Measurements from ENCODE around the gene ARHGEF10L. TPM values are rescaled to one million over a fixed set of nuclear protein-coding genes. Genes with fewer than 3 reads are reported as not detected.
A peak's percentile ranks its signal among the peaks of the same experiment; 100 is the strongest.

ARHGEF10L gene
- polyA plus RNA-seq, 12 donors: 15.6 to 29.2 (median 19.0) TPM; not detected in 1

DNA sequence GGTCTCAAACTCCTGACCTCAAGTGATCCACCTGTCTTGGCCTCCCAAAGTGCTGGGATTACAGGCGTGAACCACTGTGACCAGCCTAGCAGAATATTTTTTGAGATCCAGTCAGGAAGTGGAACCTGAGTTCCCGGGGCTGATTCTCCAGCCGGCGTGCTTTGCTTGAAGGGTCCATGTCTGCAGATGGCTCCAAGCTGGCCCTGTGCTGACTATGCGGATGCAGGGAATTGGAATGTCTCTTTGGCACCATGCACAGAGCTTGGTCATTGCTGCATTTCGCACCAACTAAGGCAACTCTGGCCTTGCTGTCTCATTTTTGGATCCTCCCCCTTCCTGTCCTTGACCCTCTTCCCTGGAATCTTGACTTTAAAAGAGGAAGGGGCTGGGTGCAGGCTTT lies 28.1 kb downstream of the ARHGEF10L start:
- DNase-seq: no peak

- no peak for DNase-seq
Observed at GRCh38 chr1:17568014-17568900, 28.8 kb downstream of the ARHGEF10L start.

DNA sequence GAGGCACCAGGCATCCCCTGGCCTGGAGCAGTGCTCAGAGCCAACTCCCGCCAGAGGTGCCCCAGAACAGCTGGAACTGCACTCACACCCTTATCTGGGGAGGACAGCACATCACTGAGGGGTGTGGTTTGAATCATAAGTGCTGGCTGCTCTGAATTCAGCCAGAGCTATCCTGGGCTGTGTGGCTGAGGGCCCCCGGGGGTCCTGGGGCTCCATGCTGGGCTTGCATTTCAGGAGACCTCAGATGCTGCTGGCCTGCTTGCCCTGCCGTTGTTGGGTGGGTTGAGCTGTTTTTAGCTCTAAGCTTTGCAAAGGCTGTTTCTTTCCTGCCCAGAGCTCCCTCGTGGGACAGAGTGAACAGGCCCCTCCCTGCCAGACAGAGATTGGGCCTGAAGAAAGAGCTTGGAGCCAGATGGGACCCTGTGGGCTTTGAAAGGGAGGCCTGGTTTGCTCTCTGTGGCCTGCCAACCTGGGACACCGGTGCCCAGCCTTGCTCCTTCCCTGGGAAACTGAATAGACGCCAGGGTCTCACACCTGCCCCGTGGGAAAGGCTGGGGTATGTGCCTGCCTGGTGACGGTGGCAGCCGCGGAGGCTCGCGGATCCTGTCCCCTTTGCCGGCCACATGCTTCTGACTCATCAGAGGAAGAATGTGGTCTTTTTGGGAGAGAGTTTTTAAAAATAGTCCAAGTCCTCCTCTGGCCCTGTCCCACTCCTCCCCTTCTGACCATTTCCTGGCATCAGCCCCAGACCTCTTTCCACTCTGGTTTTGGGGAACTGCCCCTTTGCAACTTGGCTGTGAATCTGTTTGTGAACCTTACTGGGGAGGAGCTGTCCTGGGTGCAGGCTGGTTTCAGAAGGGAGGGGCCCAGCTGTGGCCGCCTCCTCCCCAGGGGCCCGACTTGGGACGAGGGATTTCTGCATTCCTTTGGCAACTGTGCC lies 30.0 kb downstream of the ARHGEF10L start:
- DNase-seq: peak; percentile 86

DNA sequence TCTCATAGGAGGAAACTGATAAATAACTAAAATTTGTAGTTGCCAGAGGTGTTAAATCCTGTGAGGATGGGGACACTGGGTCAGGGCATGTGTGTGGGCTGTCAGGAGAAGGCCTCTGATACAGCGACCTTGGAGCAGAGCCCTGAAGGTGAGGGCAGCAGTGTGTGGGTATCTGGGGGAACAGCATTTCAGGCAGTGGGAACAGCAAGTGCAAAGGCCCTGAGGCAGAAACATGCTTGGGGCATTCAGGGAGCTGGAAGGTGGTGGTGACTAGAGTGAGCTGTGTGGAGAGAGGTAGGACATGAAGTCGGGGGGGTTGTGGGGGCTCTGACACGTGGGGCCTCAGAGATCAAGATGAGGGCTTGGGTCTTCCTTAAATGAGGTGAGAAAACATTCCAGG lies 30.7 kb downstream of the ARHGEF10L start:
- no peak for DNase-seq

GRCh38 chr1:17572264-17572985 lies 32.9 kb downstream of the ARHGEF10L start:
- no peak for DNase-seq

DNA sequence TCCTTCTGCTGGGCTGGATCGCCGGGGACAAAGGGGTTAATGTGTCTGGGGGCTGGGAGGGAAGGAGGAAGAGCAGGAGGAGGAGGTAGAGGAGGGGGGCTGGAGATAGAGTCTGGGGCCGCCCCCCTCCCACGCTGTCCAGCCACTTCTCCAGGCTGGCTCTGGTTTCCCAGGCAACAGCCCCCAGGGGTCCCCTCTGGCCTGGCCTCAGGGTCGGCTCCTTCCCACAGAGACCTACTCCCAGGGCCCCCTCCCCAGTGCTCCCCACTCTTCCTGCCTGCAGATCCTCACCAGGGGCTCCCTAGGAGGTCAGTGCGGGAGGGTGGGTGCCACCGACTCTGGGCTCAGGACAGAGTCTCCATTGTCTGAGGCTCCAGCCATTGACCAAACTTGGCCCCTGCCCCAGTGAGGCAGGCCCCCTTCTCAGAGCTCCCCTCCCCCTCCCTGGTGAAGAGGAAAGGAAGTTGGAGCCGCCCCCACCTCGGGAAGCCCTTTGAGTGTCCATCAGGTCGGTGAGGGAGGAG lies 34.1 kb downstream of the ARHGEF10L start:
- DNase-seq: no peak

DNA sequence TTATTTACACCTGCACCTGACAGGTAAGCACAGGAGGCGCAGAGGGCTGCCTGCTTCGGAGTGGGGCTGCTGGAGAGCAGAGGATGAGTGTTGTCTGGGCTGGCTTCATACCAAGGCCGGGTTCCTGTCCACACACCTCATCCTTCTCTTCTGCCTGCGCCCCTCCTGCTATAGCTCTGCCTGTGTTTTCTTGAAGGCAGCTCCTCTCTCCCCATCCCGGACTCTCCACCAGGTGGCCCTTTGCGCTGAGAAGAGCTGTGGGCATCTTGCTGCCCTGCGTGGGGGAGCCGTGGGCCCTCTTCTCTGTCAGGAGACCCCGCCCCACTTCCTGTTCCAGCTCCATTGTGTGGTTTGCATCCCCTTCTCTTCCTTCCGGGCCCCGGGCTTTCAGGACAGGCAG lies 35.0 kb downstream of the ARHGEF10L start:
- DNase-seq: no peak

- DNase-seq: no peak
Observed at GRCh38 chr1:17575797-17576518, 36.5 kb downstream of the ARHGEF10L start.

DNA sequence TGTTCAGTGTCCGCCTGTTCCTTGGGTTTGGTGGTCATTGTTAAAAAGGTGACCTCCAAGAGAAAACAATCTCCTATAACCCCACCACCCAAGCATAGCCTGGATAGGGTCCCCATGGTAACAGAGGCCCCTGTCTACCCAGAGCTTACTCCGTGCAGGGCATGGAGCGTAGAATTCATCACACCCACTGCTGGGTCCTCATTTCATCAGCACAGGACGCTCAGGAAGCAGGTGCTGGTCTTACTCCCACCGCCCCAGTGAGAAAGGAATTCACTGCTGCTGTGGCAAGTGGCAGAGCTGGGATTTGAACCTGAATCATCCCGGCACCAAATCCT lies 37.0 kb downstream of the ARHGEF10L start:
- DNase-seq: no peak

- no peak for DNase-seq
Observed at GRCh38 chr1:17577907-17578297, 38.4 kb downstream of the ARHGEF10L start.

- no peak for DNase-seq
Observed at GRCh38 chr1:17579951-17580939, 40.7 kb downstream of the ARHGEF10L start.

GRCh38 chr1:17581389-17582123 lies 42.1 kb downstream of the ARHGEF10L start:
- no peak for DNase-seq

GRCh38 chr1:17582124-17582774 lies 42.8 kb downstream of the ARHGEF10L start:
- DNase-seq: no peak

DNA sequence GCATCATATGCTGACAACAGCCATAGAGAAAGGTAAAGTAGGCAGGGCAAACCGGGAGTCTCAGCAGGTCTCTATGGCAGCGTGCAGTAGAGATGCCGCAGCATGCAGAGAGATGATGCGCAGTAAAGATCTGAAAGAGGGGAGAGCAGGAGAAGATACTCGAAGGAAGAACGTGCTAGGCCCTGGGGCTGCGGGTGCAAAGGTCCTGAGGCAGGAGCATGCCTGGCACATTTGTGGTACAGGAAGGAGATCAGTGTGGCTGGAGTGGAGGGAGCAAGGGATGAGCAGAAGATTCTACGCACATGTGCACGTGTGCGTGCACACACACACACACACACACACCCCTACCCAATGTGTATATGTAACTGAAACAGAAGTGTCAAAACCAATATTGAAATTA lies 45.0 kb downstream of the ARHGEF10L start:
- DNase-seq: no peak

- no peak for DNase-seq
Observed at GRCh38 chr1:17585266-17585987, 45.9 kb downstream of the ARHGEF10L start.

DNA sequence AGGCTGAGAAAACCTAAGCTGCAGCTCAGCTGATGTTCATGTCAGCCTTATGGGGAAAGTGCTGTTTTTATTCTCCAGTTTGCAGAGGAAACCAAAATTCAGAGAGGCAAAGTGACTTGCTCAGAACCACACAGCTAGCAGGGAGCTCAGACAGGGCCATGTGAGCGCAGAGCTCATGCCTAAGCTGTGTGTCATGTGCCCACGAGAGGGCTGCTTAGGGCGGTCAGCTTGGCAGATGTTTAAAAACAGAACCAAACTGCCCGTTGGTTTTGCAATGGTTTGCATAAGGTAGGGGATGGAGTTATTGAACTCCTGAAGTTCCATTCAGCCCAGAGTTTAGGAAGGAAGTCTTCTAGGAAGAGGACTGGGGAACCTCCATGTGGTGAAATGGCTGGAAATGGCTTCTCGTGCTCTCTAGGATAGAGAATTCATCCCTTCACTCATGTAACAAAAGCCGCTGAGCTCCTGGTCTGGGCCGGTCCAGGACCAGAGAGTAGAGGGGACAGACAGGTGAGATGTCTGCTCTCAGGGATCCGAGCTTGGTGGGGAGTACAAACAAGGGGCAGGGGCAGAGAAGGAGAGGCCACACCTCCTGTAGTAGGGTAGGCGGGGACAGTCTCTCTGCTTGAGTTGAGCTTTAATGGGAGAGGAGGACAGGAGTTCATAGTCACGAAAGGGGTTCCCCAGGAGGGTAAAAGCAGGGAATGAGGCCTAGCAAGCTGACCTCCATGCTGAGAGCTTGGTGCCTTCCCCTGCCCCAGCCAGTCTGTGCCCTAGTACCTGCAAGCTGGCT lies 46.9 kb downstream of the ARHGEF10L start:
- DNase-seq: no peak

GRCh38 chr1:17587693-17588047 lies 48.2 kb downstream of the ARHGEF10L start:
- DNase-seq: peak; percentile 63
